OCI-LY1 (cell line): ENCODE data around the gene LRCH4.
"Not testable (repeated sequence)": the region's sequence is repeated elsewhere in the genome, so short reads cannot be mapped to it uniquely, and the experiment has no call there.

Experiments used
- H2AFZ ChIP-seq: fragments of 200-600 bp; sonication (generic), shearing (Covaris generic); 2 replicates; pipeline ENCODE4 v1.6.0; 2014; ENCODE audit warnings: antibody characterized with exemption, mild to moderate bottlenecking, low read length
- H3F3A ChIP-seq: fragments of 200-600 bp; sonication (generic), shearing (Covaris generic); 2 replicates; pipeline ENCODE4 v1.6.0; 2014; ENCODE audit warnings: mild to moderate bottlenecking, antibody characterized with exemption, low read length, moderate library complexity; ENCODE audit not compliant: insufficient read depth
- H3K27ac ChIP-seq: fragments of 200-600 bp; sonication (generic); 2 replicates; pipeline ENCODE4 v1.5.1; 2014; ENCODE audit warnings: low read length, mixed run types, mild to moderate bottlenecking, low read depth; ENCODE audit not compliant: poor library complexity, severe bottlenecking
- H3K27me3 ChIP-seq: fragments of 200-600 bp; sonication (generic); 2 replicates; pipeline ENCODE4 v1.6.0; 2014; ENCODE audit warnings: antibody characterized with exemption, mild to moderate bottlenecking, low read length, moderate library complexity; ENCODE audit not compliant: insufficient read depth
- H3K36me3 ChIP-seq: fragments of 200-600 bp; sonication (generic); 2 replicates; pipeline ENCODE4 v1.6.1; 2014; ENCODE audit warnings: mild to moderate bottlenecking, antibody characterized with exemption, low read length, moderate library complexity, mixed read lengths; ENCODE audit not compliant: insufficient read depth
- H3K4me1 ChIP-seq: fragments of 200-600 bp; sonication (generic); 2 replicates; pipeline ENCODE4 v1.5.1; 2014; ENCODE audit warnings: mild to moderate bottlenecking, low read length, moderate library complexity; ENCODE audit not compliant: insufficient read depth, severe bottlenecking
- H3K4me2 ChIP-seq: fragments of 200-600 bp; sonication (generic), shearing (Covaris generic); 2 replicates; pipeline ENCODE4 v1.6.1; 2014; ENCODE audit warnings: low read length
- H3K4me3 ChIP-seq: fragments of 200-600 bp; sonication (generic); 2 replicates; pipeline ENCODE4 v1.5.1; 2014; ENCODE audit warnings: low read length, low read depth, mild to moderate bottlenecking, mixed read lengths; ENCODE audit not compliant: poor library complexity, severe bottlenecking
- H3K79me2 ChIP-seq: fragments of 200-600 bp; shearing (Covaris generic); 2 replicates; pipeline ENCODE4 v1.6.1; 2016; ENCODE audit warnings: mixed run types, low read length, mixed read lengths; ENCODE audit not compliant: insufficient read depth
- H3K9ac ChIP-seq: fragments of 200-600 bp; sonication (generic), shearing (Covaris generic); 2 replicates; pipeline ENCODE4 v1.6.1; 2014; ENCODE audit warnings: mild to moderate bottlenecking, low read length, mixed read lengths
- H3K9me2 ChIP-seq: fragments of 200-600 bp; sonication (generic), shearing (Covaris generic); 2 replicates; pipeline ENCODE4 v1.6.1; 2014; ENCODE audit warnings: low read depth, mild to moderate bottlenecking, low read length, mixed read lengths
- H3K9me3 ChIP-seq: fragments of 200-600 bp; shearing (Covaris generic); 2 replicates; pipeline ENCODE4 v1.6.1; 2014; ENCODE audit warnings: low read length, mixed read lengths
- H4K20me1 ChIP-seq: fragments of 200-600 bp; sonication (generic), shearing (Covaris generic); 2 replicates; pipeline ENCODE4 v1.6.0; 2016; ENCODE audit warnings: mild to moderate bottlenecking, low read length; ENCODE audit not compliant: insufficient read depth
- CTCF ChIP-seq: fragments of 200-600 bp; sonication (generic), shearing (Covaris generic); IDR thresholded peaks from 2 replicates; pipeline ENCODE4 v1.5.1; 2017; ENCODE audit warnings: mild to moderate bottlenecking, antibody characterized with exemption, low read length, moderate library complexity, mixed read lengths
- EZH2 ChIP-seq: fragments of 200-600 bp; sonication (generic), shearing (Covaris generic); IDR thresholded peaks from 2 replicates; pipeline ENCODE4 v1.8.0; 2017; ENCODE audit warnings: borderline replicate concordance, mixed run types, mild to moderate bottlenecking, antibody characterized with exemption, low read length, moderate library complexity, mixed read lengths

LRCH4 gene

GRCh38 chr7:100566018-100566531 lies 19.9 kb downstream of the LRCH4 start:
- H3K4me3 ChIP-seq, result no peak overlapping the region
- peaks cover 22% of the 10 kb centered on the region for H3K4me1 ChIP-seq
- H3K27ac ChIP-seq, result no peak overlapping the region
- H3K9me2 ChIP-seq, result no peaks in the 10 kb centered on the region
- H3K9me3 ChIP-seq, result no peaks in the 10 kb centered on the region
- no peaks in the 10 kb centered on the region for H3F3A ChIP-seq
- H3K36me3 ChIP-seq, result no peaks in the 10 kb centered on the region
- H2AFZ ChIP-seq, result no peak overlapping the region
- no peaks in the 10 kb centered on the region for H3K79me2 ChIP-seq
- H3K27me3 ChIP-seq, result 0 out of 2 replicates have a peak, but pooled peaks cover 5% of the 10 kb centered on the region
- no peaks in the 10 kb centered on the region for H4K20me1 ChIP-seq
- H3K9ac ChIP-seq, result no peak overlapping the region
- TF ChIP-seq CTCF, result no peak
- no peak for TF ChIP-seq EZH2
- no peak overlapping the region for H3K4me2 ChIP-seq

- no peaks in the 10 kb centered on the region for H3K9me3 ChIP-seq
- H3K36me3 ChIP-seq, result no peaks in the 10 kb centered on the region
- no peaks in the 10 kb centered on the region for H3K79me2 ChIP-seq
- no peak overlapping the region for H3K4me2 ChIP-seq
- H4K20me1 ChIP-seq, result no peaks in the 10 kb centered on the region
- peaks cover 13% of the 10 kb centered on the region for H3K4me1 ChIP-seq
- no peak overlapping the region for H3K4me3 ChIP-seq
- no peaks in the 10 kb centered on the region for H3F3A ChIP-seq
- TF ChIP-seq CTCF (no peak), EZH2 (no peak)
- no peak overlapping the region for H3K9ac ChIP-seq
- H3K9me2 ChIP-seq, result no peaks in the 10 kb centered on the region
- H3K27me3 ChIP-seq, result 0 out of 2 replicates have a peak, but pooled peaks cover 5% of the 10 kb centered on the region
- H2AFZ ChIP-seq, result no peak overlapping the region
- no peak overlapping the region for H3K27ac ChIP-seq
These were observed 20.8 kb downstream of the LRCH4 start for GRCh38 chr7:100565133-100565571.

GRCh38 chr7:100564405-100564804 lies 21.5 kb downstream of the LRCH4 start:
- not testable (repeated sequence) for H3K27ac ChIP-seq, H3K4me3 ChIP-seq, H3K4me2 ChIP-seq, H3K36me3 ChIP-seq, H2AFZ ChIP-seq, H3K27me3 ChIP-seq, H3K4me1 ChIP-seq, H3K9ac ChIP-seq, H3K9me3 ChIP-seq, H3F3A ChIP-seq, H3K79me2 ChIP-seq, H4K20me1 ChIP-seq, H3K9me2 ChIP-seq

GRCh38 chr7:100563809-100564400 lies 22.0 kb downstream of the LRCH4 start:
- TF ChIP-seq CTCF, result peak; percentile 100
- TF ChIP-seq EZH2, result no peak
- Histone ChIP-seq H3K9me3 (no peaks in the 10 kb centered on the region), H3K4me1 (peaks cover 6% of the 10 kb centered on the region), H4K20me1 (no peaks in the 10 kb centered on the region), H3K9ac (no peak overlapping the region), H3K4me3 (no peak overlapping the region), H3K4me2 (no peak overlapping the region), H3F3A (no peaks in the 10 kb centered on the region), H3K79me2 (no peaks in the 10 kb centered on the region), H3K9me2 (no peaks in the 10 kb centered on the region), H2AFZ (no peak overlapping the region), H3K27ac (no peak overlapping the region), H3K27me3 (0 out of 2 replicates have a peak, but pooled peaks cover 2% of the 10 kb centered on the region), H3K36me3 (no peaks in the 10 kb centered on the region)
